ENCODE measurements around the gene SAXO2. TPM values are rescaled to one million over a fixed set of nuclear protein-coding genes. Genes with fewer than 3 reads are reported as not detected.

SAXO2 gene
- total and polyA plus RNA-seq, 2 of the 4 experiments (the other 2 are of a cell fraction), result 0.14 TPM; not detected in 1

- H3K27me3 ChIP-seq (ENCODE audit: control insufficient read depth, insufficient read depth, low read length), result peaks cover 18% of the 10 kb centered on the region
- H3K9me1 ChIP-seq (ENCODE audit: insufficient read depth, low read length), result no peaks in the 10 kb centered on the region
- H2BK5ac ChIP-seq (ENCODE audit: low read depth, low read length, poor library complexity, severe bottlenecking), result no peak overlapping the region
- no peak overlapping the region for H2AK9ac ChIP-seq (replicated peaks; ENCODE audit: low read depth, low read length, poor library complexity)
- no peak for DNase-seq
- H3K4me3 ChIP-seq (ENCODE audit: insufficient read depth, low read depth, low read length), result no peak overlapping the region
- no peaks in the 10 kb centered on the region for H3K36me3 ChIP-seq (ENCODE audit: control insufficient read depth, insufficient read depth, low read length)
- peaks cover 7% of the 10 kb centered on the region for H3K9me3 ChIP-seq (ENCODE audit: control insufficient read depth, insufficient read depth, low read length)
- no peak overlapping the region for H3K4me2 ChIP-seq (ENCODE audit: low read depth, low read length)
- ChIA-PET POLR2A (ENCODE audit: unreplicated experiment) (no interaction called here), CTCF (no interaction called here)
- no peak overlapping the region for H3K56ac ChIP-seq (ENCODE audit: extremely low read depth, insufficient read depth, low read length)
- no peaks in the 10 kb centered on the region for H4K20me1 ChIP-seq (ENCODE audit: insufficient read depth, low read length)
- no peak overlapping the region for H3K23ac ChIP-seq (ENCODE audit: low read depth, low read length)
- H3K79me1 ChIP-seq (ENCODE audit: low read depth in 1 of 2, low read length in 2 of 2), result no peaks in the 10 kb centered on the region
- no peak overlapping the region for H4K5ac ChIP-seq (ENCODE audit: low read depth, low read length)
- H2BK15ac ChIP-seq (ENCODE audit: low read depth, low read length), result no peak overlapping the region
- H4K91ac ChIP-seq (ENCODE audit: insufficient read depth, low read depth, low read length), result no peak overlapping the region
- H2AK5ac ChIP-seq (ENCODE audit: low read depth, low read length), result no peak overlapping the region
- H3K4ac ChIP-seq (ENCODE audit: low read depth, low read length), result no peak overlapping the region
- H3K27ac ChIP-seq (ENCODE audit: insufficient read depth, low read length), result no peak overlapping the region
- intact Hi-C loops (cut with micrococcal nuclease) (no loop called here), in situ Hi-C loops (cut with MboI; ENCODE audit: low sequenced_read_pairs) (no loop called here), dilution Hi-C loops (cut with HindIII; ENCODE audit: low sequenced_read_pairs, unreplicated experiment) (no loop called here)
- H3K14ac ChIP-seq (replicated peaks; ENCODE audit: low read depth, low read length), result no peak overlapping the region
- no TSS peak for BruUV-seq (replicated peaks)
- H2BK120ac ChIP-seq (ENCODE audit: low read depth, low read length), result no peak overlapping the region
- ATAC-seq (ENCODE audit: low read depth), result no peak
- H2AFZ ChIP-seq (replicated peaks; ENCODE audit: low read length, poor library complexity), result no peak overlapping the region
- H2BK20ac ChIP-seq (ENCODE audit: low read depth, low read length), result no peak overlapping the region
- TF ChIP-seq CTCF (conservative IDR thresholded peaks at IDR 0.05; ENCODE audit: low read depth, low read length) (no peak), RCOR1 (IDR thresholded peaks at IDR 0.05; ENCODE audit: insufficient replicate concordance, low read length) (no peak), MAZ (IDR thresholded peaks at IDR 0.05; ENCODE audit: borderline replicate concordance, low read depth, low read length) (no peak), FOS (IDR thresholded peaks at IDR 0.05; ENCODE audit: low read depth, low read length) (no peak), MXI1 (IDR thresholded peaks at IDR 0.05; ENCODE audit: borderline replicate concordance, low read depth, low read length) (no peak), POLR2A (IDR thresholded peaks at IDR 0.05; ENCODE audit: low read depth, low read length) (no peak), RFX5 (IDR thresholded peaks at IDR 0.05; ENCODE audit: low read depth, low read length) (no peak), SMC3 (IDR thresholded peaks at IDR 0.05; ENCODE audit: low read depth, low read length) (no peak), CEBPB (IDR thresholded peaks at IDR 0.05; ENCODE audit: low read depth, low read length) (no peak), CHD1 (IDR thresholded peaks at IDR 0.05; ENCODE audit: low read depth, low read length) (no peak)
- TF ChIP-seq, protein P1, sequence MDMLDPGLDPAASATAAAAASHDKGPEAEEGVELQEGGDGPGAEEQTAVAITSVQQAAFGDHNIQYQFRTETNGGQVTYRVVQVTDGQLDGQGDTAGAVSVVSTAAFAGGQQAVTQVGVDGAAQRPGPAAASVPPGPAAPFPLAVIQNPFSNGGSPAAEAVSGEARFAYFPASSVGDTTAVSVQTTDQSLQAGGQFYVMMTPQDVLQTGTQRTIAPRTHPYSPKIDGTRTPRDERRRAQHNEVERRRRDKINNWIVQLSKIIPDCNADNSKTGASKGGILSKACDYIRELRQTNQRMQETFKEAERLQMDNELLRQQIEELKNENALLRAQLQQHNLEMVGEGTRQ (IDR thresholded peaks at IDR 0.05; ENCODE audit: low read depth, low read length), result no peak
- H3K4me1 ChIP-seq (ENCODE audit: control insufficient read depth, insufficient read depth, low read length), result no peaks in the 10 kb centered on the region
- H3K18ac ChIP-seq (ENCODE audit: low read depth, low read length), result no peak overlapping the region
- no peak overlapping the region for H4K8ac ChIP-seq (ENCODE audit: low read depth in 2 of 2, low read length in 2 of 2)
- WGBS, 2 experiments (ENCODE audit: extremely low coverage in 2 of 2, insufficient read length in 1 of 2), result no CpG with 5 or more reads among the region's 2 CpGs
- H3K9ac ChIP-seq (ENCODE audit: low read depth, low read length), result no peak overlapping the region
These were observed 50.8 kb downstream of the SAXO2 start for GRCh38 chr15:82313446-82313845.

Measured in IMR-90 (cell line).